ENCODE data around the gene ATG16L1.

Gene ATG16L1

DNA sequence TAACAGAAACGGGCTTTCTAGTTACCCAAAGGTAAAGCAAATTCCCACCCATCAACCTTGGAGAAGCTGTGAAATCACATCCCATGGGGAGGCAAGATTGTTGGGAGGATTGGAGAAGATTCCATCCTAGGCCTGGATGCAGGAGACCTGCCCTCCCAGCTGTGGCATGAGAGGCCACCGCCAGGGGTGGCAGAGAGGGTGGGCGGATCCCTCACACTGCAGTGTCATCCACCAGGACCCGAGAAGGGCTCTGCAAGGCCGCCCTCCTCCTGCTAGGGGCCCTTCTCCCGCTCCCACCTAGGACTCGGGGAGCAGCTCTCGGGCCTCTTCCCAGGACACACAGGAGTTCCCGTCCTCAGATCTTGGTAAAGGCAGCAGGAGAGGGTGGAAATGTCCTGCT lies 15.5 kb upstream of the ATG16L1 start:
- TF ChIP-seq, protein P1, sequence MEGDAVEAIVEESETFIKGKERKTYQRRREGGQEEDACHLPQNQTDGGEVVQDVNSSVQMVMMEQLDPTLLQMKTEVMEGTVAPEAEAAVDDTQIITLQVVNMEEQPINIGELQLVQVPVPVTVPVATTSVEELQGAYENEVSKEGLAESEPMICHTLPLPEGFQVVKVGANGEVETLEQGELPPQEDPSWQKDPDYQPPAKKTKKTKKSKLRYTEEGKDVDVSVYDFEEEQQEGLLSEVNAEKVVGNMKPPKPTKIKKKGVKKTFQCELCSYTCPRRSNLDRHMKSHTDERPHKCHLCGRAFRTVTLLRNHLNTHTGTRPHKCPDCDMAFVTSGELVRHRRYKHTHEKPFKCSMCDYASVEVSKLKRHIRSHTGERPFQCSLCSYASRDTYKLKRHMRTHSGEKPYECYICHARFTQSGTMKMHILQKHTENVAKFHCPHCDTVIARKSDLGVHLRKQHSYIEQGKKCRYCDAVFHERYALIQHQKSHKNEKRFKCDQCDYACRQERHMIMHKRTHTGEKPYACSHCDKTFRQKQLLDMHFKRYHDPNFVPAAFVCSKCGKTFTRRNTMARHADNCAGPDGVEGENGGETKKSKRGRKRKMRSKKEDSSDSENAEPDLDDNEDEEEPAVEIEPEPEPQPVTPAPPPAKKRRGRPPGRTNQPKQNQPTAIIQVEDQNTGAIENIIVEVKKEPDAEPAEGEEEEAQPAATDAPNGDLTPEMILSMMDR (conservative IDR thresholded peaks at IDR 0.05; ENCODE audit: low read depth): no peak
- no peak overlapping the region for H3K27ac ChIP-seq
- CTCF ChIA-PET: interaction anchor here (0.6 kb wide), 1 partner anchor 155 kb away, joined by 3 read pairs; no protein-coding TSS in a partner anchor
- DNase-seq (ENCODE audit: low spot score): no peak
- POLR2A ChIA-PET (ENCODE audit: low non-redundant PET): no interaction called here

DNA sequence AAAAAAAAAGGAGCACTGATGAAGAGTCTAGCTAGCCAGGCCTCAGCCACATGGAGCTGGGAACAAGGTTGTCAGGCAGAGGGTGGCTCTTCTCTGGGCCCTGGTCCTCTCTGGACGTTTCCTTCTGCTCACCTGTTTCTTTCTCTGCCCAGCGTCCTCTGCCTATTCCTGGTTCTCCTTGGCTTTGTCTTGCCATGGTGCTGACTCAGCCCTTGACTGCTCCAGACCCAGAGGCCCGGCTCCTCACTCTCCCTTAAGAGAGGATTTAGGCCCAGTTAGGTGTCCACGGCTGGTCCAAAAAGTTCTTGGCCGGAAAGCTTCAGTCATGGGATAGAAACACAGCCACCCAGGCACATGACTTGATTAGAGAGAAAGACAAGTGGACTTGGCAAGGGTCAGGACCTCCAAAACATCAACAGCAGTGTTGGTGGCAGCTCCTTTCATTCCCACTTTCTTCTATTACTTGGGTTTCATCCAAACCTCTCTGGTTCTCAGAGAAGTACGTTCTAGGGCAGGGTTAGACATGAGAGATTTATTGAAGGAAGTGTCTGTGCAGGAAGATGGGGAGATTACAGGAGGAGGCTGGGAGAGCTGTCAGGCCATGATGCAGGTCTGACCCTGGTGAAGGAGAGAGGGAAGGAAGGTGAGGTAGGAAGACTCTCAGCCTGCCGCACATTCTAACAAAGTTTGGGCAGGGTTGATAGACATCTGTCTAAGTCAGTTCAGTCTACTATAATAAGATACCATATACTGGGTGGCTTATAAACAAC lies 14.5 kb upstream of the ATG16L1 start:
- TF ChIP-seq, protein P1 (conservative IDR thresholded peaks at IDR 0.05; ENCODE audit: low read depth): no peak
- CTCF ChIA-PET: interaction anchor here (0.6 kb wide), 1 partner anchor 154 kb away, joined by 3 read pairs; no protein-coding TSS in a partner anchor
- DNase-seq (ENCODE audit: low spot score): no peak
- H3K27ac ChIP-seq: no peak overlapping the region
- POLR2A ChIA-PET (ENCODE audit: low non-redundant PET): no interaction called here

DNA sequence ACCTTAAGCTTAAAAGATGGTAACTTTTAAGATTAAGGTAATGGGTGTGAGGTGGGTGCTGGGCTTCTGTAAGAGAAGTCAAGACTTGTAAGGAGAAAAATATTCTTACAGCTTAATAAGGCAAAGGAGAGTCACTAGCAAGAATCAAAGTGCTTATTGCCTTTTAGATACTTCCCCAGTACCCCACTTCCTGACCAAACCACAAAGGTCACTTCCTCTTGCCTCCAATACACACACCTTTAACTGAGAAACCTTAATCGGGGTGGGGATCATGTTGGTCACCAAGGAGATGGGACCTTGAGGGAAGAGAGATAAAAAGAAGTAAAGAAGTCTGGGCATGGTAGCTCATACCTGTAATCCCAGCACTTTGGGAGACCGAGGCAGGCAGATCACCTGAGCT lies 10.6 kb upstream of the ATG16L1 start:
- ChIA-PET CTCF (interaction anchor here (1.0 kb wide), 1 partner anchor 11 kb away, joined by 3 read pairs; the partner anchor contains the start of gene ATG16L1), POLR2A (ENCODE audit: low non-redundant PET) (no interaction called here)
- TF ChIP-seq, protein P1 (conservative IDR thresholded peaks at IDR 0.05; ENCODE audit: low read depth): no peak
- no peak overlapping the region for H3K27ac ChIP-seq
- no peak for DNase-seq (ENCODE audit: low spot score)

DNA sequence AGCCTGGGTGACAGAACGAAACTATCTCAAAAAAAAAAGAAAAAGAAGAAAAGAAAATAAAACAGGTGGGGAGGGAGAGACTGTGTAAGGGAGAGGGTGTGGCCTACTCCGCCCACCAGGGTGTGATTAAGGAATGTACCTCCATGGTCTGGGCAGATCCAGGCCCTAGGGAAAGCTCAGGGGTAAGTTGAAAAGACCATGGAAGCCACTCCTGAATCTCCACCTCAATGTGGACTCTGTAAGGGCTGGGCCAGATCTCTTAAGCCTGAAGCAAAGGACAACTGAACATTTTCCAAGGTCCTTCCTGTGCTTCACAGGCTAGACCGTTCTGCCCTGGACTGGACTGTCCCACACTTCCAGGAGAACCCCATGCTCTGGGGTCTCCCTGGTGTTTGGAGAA lies 9.7 kb upstream of the ATG16L1 start:
- ChIA-PET CTCF (interaction anchor here (0.6 to 0.7 kb wide), 2 partner anchors 92 to 388 kb away, joined by 3 to 5 read pairs; no protein-coding TSS in a partner anchor), POLR2A (ENCODE audit: low non-redundant PET) (no interaction called here)
- TF ChIP-seq, protein P1 (conservative IDR thresholded peaks at IDR 0.05; ENCODE audit: low read depth): no peak
- DNase-seq (ENCODE audit: low spot score): peak; percentile 31
- peak overlapping the region; percentile 54 for H3K27ac ChIP-seq

DNA sequence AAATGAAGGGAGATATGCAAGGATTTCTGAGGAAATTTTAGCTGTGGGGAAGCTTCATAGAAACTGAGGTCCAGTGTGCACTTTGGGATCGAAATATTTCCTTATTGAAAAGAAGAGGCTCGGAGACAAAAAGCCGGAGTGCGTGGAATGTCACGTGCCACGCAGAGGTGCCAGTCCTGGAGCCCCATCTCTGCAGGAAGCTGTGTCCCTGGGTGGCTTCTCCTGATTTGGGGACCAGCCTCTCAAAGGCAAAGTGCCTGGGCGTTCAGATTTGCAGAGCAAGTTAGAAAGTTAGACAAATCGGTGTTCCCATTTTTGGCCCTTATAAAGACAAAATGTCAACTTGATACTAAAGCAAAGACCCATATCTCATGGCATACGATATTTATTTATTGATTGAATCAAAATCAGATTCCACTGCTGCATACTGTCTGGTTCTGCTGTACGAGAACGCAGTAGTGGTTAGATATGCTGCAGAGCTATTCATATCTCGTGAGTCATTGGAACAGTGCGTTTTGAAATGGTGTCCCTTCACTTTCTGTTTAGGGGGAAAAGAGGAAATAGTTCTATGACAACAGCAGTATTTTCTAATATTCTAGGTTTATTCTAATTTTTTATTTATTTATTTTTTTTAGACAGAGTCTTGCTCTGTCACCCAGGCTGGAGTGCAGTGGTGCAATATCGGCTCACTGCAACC lies 9.1 kb upstream of the ATG16L1 start:
- no peak for DNase-seq (ENCODE audit: low spot score)
- ChIA-PET CTCF (interaction anchor here (0.6 to 0.7 kb wide), 3 partner anchors 9 to 388 kb away, joined by 3 to 5 read pairs (median 3); no protein-coding TSS in a partner anchor), POLR2A (ENCODE audit: low non-redundant PET) (no interaction called here)
- TF ChIP-seq, protein P1 (conservative IDR thresholded peaks at IDR 0.05; ENCODE audit: low read depth): no peak
- peak overlapping the region; percentile 54 for H3K27ac ChIP-seq

DNA sequence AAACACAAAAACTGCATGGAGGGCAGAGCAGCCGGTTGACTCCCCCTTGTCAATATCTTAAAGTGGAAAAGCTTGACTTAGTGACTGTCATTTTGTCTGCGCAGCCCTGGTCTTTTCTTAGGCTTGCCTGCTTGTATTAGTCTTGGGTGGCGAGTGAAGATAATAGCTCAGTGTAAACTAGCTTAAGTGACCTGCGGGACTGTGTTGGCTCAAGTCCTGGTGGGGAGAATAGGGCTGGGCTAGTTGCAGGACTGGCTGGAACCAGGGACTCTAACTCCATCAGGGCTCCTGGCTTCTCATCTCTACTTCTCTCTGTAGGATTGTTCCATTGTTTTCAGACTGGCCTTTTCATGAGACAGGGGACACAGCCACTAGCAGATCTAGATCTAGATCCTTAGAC lies 8.1 kb upstream of the ATG16L1 start:
- CTCF ChIA-PET: interaction anchor here (0.6 kb wide), 1 partner anchor 130 kb away, joined by 3 read pairs; no protein-coding TSS in a partner anchor
- no peak overlapping the region for H3K27ac ChIP-seq
- TF ChIP-seq, protein P1 (conservative IDR thresholded peaks at IDR 0.05; ENCODE audit: low read depth): no peak
- no peak for DNase-seq (ENCODE audit: low spot score)
- POLR2A ChIA-PET (ENCODE audit: low non-redundant PET): no interaction called here
